Activated naive CD4-positive, alpha-beta T cell treated with Interleukin-2 at 50 U/mL for 16 hours (primary cell): ENCODE results near the gene ZMYM4.
"Not testable (repeated sequence)": the region's sequence is repeated elsewhere in the genome, so short reads cannot be mapped to it uniquely, and the experiment has no call there.

Experiments used
- DNase-seq: peaks from one replicate; pipeline ENCODE4 v3.0.0-alpha.2; 2020

Gene ZMYM4

DNA sequence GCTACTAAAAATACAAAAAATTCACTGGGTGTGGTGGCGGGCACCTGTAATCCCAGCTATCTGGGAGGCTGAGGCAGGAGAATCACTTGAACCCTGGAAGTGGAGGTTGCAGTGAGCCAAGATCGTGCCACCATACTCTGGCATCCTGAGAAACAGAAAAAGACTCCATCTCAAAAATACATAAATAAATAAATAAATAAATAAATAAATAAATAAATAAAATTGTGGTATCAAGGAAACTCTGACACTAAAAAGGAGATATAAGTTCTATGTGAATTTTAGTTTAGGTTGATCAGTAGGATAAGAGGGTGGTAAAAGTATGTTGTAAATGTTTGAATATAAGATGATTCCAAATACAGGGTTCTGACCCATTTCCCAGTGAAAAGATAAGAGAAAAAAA lies 63.1 kb downstream of the ZMYM4 start:
- DNase-seq, result not testable (repeated sequence)

DNA sequence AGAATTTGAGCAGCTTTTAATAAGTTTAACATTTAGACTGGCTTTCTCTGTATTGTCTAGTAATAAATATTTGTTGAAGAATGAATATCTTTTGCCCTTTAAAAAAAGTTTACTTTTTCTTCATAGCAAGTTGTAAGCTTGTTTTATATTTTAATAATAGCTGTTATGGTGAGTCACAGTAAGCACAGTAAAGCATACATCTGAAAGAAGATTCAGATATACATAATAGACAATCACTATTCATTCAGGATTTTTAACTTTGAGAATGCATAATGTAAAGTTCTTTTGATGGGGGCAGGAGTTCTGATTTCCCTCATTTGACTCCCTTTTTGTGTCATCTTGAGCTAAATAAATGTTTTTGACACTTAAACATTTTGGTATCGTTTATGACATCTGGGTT lies 66.0 kb downstream of the ZMYM4 start:
- DNase-seq, result no peak

DNA sequence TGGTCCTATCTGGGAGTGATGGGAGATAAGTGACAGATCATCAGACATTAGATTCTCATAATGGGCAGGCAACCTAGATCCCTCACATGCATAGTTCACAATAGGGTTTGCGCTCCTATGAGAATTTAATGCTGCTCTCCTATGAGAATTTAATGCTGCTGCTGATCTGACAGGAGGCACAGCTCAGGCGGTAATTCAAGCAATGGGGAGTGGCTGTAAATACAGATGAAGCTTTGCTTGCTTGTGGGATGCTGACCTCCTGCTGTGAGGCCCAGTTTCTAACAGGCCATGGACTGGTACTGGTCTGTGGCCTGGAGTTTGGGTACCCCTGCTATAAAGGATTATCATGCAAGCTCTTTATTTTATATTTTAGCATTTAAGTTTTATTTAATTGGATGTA lies 72.0 kb downstream of the ZMYM4 start:
- no peak for DNase-seq

DNA sequence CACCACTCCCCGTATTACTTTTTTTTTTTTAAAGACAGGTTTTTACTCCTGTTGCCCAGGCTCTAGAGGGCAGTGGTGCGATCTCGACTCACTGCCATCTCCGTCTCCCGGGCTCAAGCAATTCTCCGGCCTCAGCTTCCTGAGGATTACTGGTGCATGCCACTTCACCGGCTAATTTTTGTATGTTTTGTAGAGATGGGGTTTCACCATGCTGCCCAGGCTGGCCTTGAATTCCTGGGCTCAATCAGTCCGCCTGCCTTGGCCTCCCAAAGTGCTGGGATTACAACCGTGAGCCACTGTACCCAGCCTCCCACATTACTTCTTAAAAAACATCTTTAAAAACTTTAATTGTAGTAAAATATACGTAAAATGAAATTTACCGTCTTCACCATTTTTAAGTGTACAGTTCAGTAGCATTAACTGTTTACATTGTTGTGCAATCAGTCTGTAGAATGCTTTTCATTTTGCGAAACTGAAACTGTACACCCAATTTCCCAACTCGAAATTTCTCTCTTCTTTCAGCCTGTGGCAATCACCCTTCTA lies 77.0 kb downstream of the ZMYM4 start:
- no peak for DNase-seq

DNA sequence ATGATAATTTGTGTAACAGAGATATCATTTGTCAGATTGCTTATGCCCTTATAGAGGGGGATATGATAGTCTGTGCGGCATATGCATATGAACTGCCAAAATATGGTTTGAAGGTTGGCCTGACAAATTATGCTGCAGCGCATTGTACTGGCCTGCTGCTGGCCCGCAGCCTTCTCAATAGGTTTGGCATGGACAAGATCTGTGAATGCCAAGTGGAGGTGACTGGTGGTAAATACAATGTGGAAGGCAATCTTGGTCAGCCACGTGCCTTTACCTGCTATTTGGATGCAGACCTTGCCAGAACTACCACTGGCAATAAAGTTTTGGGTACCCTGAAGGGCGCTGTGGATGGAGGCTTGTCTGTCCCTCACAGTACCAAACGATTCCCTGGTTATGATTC lies 82.4 kb downstream of the ZMYM4 start:
- DNase-seq, result no peak

DNA sequence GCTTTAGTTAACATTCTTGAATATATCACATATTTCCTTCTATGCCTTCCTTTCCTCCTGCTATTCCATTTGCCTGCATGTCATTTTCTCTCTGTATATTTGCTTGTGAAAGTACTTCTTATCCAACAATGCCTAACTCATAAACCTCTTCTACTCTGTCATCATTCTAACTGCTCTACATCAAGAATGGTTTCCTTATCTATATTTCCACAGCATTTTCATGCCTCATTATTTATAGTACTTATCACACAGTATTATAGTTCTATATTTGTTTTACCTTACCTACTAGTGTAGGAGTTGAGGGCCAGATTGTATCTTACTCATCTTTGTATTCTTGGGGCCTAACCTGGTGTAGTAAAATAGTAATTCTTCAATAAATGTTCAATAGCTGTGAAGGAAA lies 91.5 kb downstream of the ZMYM4 start:
- DNase-seq, result no peak

DNA sequence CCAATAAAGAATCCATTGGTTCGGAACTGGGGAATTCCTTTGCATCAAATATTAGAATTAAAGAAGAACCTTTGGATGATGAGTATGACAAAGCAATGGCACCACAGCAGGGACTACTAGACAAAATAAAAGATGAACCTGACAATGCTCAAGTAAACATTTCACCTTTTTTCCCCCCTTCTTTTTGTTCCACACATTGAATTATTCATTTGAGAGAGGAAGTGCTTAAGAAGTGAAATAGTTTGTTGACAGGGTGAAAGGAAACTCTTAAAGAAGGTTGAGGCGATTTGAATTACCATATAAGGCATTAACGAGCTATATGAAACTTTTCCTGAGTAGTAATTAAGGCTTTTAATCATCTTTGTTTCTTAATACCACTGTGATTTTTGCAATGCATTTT lies 93.1 kb downstream of the ZMYM4 start:
- no peak for DNase-seq

DNA sequence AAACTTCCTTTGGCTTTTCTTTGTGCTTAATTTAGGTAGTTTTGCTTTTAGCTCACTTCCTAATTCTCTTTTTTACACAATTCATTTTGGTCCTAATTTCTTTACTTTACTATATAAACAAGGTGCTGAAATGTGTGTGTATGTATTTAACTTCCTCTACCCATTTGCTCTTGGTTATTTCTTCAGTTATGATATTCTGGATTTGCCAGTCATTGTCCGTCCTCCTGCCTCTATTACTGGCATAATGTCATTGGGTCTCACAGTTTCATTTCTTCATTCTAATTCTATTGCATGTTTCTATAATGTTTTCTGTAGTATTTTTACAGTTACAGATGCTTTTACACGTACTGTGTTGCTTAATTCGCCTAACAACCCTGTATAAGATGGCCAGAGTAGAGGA lies 96.2 kb downstream of the ZMYM4 start:
- no peak for DNase-seq

DNA sequence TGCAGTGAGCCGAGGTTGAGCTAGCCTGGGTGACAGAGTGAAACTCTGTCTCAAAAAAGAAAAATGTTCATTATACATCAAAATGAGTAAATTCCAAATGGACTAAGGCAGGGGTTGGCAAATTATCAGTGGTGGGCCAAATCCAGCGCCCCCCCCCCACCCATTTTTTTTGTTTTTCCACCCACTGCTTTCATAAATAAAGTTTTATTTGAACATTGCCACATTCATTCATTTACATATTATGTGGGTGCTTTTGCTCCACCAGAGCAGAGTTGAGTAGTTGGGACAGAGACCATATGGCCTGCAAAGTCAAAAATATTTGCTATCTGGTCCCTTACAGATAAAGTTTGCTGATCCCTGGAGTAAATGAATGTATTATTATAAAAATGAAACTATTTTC lies 99.4 kb downstream of the ZMYM4 start:
- no peak for DNase-seq

DNA sequence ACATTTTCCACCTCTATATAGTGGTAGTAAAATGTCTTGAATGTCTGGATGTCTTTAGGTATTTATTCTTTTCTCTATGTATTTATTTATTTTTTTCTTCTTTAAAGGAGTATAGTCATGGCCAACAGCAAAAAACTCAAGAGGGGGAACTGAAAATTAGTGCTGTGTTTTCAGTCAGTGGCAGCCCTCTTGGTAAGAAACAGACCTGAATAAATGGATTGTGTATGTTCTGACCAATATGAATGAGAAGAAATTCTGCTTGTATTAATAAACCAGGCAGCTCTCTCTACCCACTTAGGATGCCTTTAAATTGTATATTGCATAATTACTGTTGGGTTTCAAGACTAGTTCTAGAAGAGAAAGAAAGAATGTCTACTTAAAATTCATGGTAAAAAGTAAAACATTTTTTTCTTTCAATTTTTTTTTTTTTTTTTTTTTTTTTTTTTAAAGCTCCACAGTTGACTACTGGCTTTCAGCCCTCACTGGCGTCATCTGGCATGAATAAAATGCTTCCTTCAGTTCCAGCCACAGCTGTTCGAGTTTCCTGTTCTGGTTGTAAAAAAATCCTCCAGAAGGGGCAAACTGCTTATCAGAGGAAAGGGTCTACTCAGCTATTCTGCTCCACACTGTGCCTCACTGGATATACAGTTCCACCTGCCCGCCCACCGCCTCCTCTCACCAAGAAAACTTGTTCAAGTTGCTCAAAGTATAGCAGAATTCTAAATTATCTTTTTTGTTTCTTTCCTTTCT lies 101.6 kb downstream of the ZMYM4 start:
- DNase-seq, result no peak

DNA sequence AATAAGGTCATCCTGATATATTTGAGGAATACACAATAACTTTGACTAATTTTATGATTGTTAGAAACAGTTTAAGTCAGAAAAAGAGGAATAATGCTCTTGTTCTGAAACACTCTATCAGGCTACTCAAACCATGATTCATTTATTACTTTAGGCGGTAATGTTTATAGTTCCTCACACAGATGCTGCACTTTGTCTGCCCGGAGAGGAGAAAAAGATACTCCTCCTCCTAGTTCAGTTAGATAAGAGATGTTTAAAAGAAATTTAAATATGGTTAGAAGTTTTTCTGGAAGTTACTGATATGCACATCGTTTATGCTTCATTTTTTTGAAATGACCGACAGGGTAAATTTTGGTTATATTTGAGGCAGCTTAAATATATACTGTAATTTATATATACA lies 103.0 kb downstream of the ZMYM4 start:
- DNase-seq, result no peak

DNA sequence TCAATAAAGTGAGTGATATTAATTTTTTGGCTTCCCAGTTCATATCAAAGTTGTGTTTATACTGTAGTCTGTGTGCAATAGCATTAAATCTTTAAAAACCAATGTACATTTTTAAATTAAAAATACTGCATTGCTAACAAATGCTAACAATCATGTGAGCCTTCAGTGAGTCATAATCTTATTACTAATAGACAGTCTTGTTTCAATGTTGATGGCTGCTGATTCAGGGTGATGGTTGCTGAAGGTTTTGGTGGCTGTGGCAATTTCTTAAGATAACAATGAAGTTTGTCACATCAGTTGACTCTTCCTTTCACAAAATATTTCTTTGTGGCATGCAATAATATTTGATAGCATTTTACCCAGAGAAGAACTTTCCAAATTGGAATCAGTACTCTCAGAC lies 109.0 kb downstream of the ZMYM4 start:
- DNase-seq, result no peak

DNA sequence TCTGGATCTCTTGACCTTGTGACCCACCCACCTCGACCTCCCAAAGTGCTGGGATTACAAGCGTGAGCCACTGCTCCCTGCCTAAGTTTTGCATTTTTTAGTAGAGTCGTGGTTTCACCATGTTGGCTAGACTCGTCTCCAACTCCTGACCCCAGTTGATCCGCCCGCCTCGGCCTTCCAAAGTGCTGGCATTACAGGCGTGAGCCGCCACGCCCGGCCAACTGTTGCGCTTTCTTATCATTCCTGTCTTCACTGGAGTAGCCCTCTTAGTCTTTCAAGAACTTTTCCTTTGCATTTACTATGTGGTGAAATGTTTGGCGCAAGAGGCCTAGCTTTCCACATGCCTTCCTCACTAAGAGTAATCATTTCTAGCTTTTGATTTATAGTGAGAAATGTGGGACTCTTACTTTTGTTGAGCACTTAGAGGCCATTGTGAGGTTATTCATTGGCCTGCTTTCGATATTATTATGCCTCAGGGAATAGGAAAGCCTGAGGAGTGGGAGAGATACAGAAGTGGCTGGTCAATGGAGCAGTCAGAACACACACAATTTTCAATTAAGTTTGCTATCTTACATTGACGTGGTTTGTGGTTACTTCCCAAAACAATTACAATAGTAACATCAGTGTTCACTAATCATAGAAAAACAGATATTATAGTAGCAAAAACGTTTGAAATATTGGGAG lies 111.0 kb downstream of the ZMYM4 start:
- no peak for DNase-seq

DNA sequence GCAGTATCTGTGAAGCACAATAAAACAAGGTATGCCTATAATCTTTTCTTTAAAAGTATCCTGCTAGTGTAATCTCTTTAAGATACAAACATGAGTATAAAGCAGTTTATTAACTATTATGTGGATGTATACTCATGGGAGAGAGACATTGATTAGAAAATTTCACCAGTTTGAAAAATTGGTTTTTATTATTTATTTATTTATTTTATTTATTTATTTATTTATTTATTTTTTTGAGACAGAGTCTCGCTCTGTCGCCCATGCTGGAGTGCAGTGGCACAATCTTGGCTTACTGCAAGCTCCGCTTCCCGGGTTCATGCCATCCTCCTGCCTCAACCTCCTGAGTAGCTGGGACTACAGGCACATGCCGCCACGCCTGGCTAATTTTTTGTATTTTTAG lies 111.6 kb downstream of the ZMYM4 start:
- not testable (repeated sequence) for DNase-seq

DNA sequence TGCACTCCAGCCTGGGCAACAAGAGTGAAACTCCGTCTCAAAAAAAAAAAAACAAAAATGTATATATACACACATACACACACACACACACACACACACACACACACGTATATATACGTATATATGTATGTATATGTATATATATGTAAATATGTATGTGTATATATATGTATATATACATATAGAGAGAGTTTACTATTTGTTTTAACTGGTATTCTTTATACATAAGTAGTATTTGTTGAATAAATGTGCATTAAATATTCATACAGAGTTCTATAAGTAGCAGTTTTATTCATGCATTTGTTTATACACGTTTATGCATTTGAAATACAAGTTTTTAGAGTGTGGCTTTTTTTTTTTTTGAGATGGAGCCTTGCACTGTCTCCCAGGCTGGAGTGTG lies 113.6 kb downstream of the ZMYM4 start:
- DNase-seq, result no peak

DNA sequence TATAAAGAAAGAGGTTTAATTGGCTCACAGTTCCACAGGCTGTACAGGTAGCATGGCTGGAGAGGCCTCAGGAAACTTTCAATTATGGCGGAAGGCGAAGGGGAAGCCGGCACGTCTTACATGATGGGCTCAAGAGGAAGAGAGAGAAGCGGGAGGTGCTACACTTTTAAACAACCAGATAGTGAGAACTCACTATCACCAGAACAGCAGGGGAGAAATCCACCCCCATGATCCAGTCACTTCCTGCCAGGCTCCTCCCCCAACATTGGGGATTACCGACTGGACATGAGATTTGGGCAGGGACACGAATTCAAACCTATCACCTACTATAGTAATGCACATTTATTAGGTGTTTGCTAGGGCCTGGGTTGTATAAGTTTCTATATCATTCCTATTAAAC lies 117.8 kb downstream of the ZMYM4 start:
- no peak for DNase-seq

DNA sequence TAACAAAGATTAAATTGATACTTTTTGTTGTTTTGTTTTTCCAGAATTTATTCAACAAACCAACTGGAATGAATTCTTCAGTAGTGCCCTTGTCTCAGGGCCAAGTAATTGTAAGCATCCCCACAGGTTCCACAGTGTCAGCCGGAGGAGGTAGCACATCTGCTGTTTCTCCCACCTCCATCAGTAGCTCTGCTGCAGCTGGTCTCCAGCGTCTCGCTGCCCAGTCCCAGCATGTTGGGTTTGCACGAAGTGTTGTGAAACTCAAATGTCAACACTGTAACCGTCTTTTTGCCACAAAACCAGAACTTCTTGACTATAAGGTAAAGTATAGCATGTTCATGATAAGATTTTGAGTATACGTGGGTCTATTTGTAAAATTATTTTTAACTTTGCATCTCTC lies 118.5 kb downstream of the ZMYM4 start:
- no peak for DNase-seq

DNA sequence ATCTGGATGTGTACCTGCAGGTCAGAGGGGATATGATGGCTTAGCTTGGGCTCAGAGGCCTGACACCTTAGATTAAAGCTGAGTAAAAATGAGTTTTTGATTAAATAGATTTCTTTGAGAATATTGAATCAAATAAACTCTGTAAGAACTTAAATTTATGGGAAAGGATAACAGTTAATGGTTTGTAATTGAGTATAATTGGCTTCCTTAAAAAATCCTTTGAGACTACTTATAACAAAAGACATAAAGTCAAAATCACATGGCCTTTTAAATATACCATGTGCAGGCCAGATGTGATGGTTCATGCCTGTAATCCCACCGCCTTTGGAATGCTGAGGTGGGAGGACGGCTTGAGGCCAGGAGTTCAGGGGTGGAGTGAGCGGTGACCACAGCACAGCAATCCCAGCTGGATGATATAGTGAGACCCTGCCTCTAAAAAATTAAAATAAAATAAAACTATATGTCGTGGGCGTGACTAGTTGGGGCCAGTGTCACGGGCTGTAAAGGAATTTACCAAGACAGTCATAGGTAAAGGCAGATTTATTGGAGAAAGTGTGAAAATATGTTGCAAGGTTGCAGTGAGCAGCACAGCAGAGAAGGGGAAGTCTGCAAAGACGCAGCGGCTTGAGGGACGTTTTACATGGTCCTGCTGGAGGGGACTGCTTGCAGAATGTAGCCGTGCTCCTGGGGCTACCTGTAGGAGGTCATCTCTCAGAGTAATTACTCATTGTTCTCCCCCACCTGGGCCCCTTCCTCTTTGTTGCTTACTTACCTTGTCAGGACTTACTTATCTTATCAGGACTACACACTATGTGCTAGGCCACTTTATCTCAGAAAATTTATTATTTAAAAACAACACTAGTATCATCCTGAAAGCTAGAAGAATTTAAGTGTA lies 122.3 kb downstream of the ZMYM4 start:
- DNase-seq, result no peak

DNA sequence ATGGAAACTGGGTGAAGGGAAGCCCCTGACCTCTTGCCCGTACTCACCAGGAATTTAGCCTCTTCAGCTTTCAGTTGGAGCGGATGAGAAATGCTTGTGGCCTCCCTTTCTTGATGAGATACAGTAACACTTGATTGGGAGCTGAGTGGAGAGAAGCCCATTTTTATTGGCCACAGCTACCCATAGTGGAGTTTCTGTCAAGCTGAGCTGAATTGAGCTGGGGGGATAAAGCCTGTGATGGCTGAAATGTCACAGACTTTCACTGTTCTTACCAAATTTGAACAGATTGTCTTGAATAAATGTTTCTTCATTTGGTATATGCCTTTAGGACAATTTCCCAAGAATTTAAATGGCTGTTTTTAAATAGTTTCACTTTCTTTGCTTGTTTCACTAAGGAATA lies 125.9 kb downstream of the ZMYM4 start:
- no peak for DNase-seq

DNA sequence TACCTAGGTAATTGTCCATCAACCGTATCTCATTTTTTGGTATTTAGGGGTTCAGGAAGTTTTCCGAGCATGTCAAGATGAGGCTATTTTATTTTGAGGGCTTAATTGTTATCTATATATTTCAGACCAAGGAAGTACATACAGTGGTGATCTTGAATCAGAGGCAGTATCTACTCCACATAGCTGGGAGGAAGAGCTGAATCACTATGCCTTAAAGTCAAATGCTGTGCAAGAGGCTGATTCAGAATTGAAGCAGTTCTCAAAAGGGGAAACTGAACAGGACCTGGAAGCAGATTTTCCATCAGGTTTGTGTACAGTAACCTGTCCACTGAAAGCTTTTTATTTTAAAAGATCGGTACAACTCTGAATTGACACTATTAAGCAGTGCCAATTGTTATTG lies 130.2 kb downstream of the ZMYM4 start:
- no peak for DNase-seq

DNA sequence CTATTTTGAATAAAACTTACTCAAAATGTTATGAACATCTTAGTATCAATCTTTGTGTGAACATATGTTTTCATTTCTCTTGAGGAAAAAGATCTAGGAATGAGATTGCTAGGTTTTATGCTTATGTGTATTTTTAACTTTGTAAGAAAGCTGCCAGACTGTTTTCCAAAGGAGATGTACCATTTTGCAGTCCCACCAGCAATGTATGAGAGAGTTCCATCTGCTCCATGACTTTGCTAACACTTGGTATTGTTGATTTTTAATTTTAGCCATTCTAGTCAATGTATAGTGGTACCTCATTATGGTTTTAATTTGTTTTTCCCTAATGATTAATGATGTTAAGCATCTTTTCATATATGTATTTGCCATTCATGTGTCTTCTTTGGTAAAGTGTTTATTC lies 132.5 kb downstream of the ZMYM4 start:
- no peak for DNase-seq

DNA sequence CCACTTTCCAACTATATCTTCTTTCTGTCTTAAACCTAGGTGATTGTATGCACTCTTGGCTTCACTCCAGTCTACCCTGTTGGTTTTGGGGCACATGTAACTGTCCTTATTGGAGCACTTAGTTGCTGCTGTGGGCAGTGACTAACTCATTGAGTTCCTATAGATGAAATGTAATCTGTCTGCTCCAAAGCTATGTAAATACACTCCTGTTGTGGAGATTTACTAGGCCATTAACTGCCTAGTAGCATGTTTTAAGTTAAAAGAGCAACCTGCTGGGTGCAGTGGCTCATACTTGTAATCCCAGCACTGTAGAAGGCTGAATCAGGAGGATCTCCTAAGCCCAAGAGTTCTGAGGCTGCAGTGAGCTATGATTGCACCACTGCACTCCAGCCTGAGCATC lies 137.6 kb downstream of the ZMYM4 start:
- no peak for DNase-seq

DNA sequence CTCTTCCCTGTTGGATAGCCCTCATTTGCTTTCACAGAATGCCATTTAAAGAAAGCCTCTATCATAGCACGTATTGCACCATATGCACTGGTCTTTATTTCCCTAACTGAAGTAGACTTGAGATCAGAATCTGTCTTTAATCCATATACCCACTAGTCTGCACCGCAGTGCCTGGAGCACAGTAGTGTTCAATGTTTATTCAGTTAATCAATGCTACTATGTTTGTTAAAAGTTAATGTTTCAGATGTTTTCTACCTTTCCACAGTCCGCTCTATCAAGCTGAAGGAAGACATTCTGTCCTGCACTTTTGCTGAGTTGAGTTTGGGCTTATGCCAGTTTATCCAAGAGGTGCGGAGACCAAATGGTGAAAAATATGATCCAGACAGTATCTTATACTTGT lies 139.2 kb downstream of the ZMYM4 start:
- no peak for DNase-seq

DNA sequence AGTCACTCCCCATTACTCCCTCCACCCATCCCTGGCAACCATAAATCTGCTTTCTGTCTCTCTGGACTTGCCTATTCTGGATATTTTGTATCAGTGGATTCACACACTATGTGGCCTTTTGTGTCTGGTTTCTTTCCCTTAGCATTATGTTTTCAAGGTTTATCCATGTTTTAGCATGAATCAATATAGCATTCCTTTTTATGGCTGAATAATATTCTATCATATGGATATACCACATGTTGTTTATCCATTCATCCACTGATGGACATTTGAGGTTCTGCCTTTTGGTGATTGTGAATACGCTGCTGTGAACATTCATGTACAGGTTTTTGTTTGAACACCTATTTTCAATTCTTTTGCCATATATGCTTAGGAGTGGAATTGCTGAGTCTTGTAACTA lies 140.4 kb downstream of the ZMYM4 start:
- no peak for DNase-seq
